Stimulated activated CD4-positive, alpha-beta T cell treated with anti-CD3 and anti-CD28 coated beads, Interleukin-4, amount 100 ng/mL, for 24 hours (primary cell): ENCODE measurements around the gene USP10.

Source experiments
- DNase-seq: peaks from one replicate; pipeline ENCODE4 v3.0.0-alpha.2; 2020

The USP10 gene

DNA sequence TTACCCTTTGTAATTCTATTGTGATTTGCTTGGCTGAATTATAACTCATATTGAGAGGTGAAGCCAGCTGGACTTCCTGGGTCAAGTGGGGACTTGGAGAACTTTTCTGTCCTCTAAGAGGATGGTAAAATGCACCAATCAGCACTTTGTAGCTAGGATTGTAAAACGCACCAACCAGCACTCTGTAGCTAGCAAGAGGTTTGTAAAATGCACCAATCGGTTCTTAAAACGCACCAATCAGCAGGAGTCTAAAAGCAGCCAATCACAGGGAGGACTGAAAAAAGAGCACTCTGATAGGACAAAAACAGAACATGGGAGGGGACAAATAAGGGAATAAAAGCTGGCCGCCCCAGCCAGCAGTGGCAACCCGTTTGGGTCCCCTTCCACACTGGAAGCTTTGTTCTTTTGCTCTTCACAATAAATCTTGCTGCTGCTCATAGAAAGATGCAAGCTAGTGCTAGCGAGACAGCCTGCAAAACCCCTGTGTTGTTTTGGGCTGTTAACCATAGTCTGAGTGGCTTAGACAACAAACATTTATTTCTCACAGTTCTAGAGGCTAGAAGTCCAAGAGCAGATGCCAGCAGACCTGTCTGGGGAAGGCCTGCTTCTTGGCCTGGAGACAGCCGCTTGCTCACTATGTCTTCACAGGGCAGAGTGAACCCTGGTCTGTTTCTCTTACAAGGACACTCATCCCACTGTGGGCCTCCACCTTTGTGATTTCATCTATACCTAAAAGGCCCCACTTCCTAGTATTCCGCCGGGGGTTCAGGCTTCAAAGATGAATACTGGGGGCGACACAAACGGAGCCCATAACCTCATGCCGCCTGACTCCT lies 81.0 kb downstream of the USP10 start:
- DNase-seq: no peak

DNA sequence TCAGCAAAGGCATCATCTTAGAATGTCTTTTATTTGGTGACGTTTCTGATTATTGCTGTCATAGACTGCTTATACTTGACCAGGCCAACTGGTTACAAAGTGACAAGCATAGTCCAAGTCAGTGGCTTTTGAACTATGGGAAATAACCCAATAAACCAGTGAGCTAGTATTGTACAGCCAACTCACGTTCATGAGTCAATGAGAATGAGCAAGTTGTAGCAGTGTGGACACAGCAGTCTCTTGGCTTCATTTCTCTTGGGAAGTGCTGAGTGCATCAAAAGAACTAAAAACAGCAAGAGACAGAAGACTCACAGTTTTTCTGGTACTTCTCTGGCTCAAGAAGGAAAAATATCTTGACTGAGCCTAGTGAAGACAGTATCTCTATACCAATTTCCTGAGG lies 83.0 kb downstream of the USP10 start:
- DNase-seq: no peak

DNA sequence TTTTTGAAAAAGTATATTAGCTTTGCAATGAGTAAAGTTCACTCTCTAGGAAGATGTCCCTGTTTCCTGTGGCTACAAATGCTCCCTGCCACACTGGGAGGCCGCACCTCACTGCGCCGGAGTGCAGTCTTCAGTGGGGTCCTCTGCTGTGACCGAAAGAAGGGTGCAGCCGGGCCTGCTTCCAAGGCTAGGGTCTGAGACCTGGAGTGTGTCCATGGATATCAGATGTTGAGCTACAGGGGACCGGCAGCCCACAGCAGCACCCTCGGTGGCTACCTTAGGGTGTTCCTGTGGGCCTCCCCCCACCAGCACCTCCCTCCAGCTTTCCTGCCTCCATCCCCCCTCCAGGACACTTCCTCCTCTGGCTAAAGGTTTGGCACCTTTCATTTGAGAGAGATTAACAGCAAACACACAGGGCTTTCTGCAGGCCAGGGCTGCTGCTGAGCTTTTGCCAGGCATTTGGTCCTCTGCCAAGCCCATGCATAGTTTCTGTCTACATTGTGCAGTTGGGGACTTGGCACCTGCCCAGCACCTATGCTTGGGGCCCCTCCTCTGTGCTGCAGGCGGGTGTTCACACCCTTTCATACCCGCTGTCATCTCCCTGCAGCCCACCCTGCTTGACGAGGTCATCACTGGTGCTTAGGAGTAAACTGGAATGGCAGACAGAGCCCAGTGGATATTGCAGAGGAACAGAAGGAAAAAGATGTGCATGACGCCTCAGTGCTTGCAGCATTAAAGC lies 86.2 kb downstream of the USP10 start:
- DNase-seq: no peak

DNA sequence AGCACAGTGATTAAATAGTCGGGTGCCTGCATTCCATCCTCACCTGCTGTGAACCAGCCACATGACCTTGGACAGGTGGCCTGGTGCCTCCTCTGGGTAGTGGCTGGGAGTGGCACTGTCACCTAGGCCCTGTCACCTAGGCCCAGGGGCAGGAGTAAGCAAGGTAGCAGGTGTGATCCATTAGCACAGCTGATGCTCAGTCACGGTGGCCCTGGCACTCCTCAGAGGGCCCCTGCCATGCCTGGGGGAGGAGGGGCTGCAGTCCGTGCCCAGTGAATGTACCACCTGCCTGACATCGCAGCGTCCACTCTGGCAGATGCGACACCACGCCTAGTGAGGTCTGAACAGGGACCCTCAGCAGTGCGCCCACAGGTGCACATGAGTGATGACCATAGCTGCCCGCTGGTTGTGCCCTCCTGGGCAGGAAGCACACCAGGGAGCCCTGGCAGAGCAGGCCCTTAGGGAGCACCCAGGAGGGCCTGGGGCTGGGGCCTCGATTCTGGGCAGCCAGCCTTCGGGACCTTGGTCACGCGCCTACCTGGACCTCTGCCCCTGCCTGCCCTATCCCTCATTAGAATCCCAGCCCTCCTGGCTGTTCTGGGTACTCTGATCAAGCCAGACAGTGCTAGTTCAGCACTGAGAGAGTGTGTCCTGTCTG lies 86.9 kb downstream of the USP10 start:
- DNase-seq: no peak

DNA sequence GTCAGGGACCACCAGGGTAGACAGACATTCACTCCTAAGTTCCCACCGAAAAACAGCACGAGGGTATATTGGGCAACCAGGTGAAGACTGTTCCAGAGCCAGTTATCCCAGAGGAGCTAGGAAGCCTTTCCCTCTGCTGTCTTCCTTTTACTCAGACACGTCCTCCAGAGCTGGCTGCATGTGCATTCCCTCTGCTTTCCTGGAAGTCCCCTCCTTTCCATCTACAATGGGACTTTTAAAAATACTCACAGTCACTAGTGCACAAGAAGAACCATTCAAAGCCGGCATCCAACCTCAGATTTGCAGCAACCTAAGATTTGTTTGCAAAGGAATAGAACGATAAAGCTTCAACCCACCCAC lies 87.4 kb downstream of the USP10 start:
- no peak for DNase-seq

DNA sequence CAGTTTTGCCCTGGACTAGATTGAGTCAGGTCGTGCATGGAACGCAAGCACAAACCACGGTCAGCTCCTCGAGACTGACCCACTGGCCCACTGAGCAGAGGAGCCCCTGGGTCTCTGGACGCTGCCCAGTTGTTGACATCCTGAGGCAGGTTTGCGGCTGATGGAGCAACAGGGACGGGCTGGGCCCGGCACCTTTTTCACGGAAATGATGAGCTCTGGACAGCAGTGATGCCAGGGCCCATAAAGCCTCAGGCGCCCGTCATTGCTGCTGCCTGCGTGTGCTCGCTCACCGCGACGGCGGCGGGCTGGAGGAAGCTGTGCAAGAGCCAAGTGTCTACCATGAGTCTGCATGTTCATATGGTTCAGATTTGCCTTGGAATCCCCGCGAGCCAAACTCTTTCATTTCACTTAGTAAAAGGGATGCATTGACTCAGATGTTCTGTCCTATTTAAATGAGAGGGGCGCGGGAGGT lies 89.2 kb downstream of the USP10 start:
- no peak for DNase-seq

DNA sequence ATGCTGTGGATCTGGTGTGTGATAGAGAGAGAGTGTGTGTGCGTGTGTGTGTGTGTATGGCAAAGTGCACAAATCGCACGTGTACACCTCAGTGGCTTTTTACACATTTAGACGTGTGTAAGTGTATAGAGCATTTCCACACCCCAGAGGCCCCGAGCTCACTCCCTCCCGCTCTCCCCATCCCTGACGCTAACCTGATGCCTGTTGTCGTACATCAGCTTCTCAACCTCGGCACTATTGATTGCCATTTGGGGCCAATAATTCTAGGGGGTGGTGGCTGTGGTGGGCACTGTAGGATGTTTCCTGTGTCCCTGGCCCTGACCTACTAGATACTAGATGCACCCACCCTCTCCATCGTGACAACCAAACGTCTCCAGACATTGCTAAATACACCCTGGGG lies 89.6 kb downstream of the USP10 start:
- no peak for DNase-seq

DNA sequence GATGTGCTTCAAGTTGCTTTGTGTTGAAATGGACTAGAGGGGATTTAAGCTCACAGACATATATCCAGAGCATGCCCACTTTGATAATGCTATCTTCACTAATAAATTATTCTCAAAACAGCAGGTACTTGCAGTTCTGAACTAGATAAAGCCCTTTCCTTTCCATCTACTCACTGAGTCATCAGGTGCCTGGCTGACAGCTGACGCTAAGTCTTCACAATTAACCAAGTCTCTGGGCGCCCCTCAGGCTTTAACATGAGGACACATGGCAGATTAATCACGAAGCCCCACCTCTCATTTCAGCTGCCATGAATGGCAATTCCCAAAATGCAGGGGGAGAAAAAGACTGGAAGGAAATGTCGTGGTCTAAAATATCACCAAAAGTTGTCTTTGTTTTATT lies 90.5 kb downstream of the USP10 start:
- DNase-seq: no peak

DNA sequence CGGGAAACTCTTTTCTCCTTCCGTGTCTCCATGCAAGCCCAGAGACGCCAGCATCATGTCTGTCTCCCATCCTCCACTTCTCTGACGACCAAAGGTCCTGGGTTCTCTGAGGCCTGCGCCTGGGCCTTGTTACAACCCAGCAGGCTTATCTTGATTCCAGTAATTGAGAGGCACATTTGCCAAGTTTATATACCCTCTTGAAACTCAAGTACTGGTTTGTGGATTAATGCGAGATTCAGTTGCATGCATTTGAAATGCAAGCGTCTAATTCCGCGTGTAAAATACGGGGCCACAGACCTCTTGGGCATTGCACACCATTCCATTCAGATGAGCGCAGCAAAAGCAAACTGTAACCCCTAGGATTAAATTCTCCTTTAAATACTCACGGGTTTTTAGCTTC lies 91.3 kb downstream of the USP10 start:
- DNase-seq: no peak

DNA sequence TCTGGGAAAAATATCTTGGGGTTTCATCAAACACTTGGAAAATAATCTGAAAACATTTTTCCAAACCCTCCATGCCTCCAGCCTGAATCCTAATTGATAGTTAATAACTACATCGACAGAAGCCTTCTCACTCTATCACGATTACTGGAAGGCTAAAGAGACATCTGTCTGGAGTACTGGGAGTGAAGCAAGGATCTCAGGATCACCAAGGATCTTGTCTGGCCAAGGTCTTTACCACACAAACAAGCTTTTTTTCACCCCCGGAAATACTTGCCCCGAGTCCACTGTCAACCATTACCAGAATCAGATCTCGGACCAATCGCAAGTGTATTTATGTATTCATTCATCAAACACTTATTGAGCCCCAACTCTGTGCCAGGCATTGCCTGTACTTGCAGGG lies 91.7 kb downstream of the USP10 start:
- DNase-seq: no peak

DNA sequence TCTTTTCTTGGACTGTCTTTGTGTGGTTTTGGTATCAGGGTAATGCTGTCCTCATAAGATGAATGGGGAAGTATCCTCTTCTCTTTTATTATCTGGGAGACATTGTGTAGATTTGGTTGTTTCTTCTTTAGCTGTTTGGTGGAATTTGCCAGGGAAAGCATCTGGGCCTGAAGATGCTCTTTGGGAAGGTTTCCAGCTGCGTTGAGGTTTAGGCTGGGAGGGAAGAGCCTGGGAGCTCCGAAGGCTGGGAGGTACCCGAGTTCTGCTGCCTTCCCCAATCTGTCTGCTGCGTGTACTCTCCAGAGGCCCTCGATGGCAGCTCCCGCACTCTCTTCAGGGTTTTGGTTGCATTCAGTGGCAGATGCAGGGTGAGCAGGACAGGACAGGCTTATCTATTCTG lies 94.4 kb downstream of the USP10 start:
- DNase-seq: no peak

DNA sequence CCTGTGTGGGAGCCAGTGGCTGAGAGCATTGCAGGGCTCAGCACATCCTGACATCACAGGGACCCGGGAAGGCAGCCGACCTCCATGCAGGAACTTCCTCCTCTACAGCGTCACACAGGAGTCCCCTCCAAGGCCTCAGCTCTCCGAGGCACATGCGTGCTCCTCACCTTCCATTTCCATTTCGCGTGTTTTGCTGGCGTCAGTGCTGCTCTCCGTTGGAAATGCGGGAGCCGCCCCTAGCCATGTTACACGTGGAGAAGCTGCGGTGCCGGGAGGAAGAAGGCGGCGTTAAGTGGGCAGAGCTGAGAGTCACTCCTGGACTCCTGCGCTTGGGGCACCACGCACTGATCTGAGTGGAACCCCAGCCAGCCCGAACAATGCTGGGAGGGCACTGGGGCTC lies 94.8 kb downstream of the USP10 start:
- no peak for DNase-seq

DNA sequence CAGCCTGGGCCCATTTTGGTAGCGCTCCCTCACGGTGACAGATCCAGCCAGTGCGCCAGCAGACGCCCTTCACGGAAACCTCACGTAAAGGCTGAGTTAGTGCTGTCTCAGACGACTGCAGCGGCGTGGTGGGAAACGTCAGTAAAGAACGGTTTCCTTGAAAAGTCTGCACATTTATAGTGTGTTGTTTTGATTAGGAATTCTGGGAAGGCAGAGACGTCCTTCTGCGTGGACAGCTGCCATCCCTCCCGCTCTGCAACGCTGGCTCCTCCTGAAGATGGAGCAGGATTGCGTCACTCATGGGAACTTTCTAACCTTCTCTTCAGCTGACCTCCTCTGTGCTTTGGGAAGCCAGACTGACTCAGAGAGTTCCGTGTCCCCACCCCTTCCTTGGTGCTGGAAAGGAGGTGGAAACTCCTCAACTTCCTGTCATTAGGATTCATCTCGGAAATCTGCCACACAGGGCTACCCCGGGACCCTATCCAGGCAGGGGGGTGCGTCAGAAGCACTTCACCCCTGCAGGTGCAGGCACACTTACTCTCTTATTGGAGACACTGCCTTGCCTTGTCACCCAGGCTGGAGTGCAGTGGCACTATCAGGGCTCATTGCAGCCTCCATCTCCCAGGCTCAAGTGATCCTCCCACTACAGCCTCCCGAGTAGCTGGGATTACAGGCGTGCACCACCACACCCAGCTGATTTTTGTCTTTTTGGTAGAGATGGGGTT lies 95.7 kb downstream of the USP10 start:
- no peak for DNase-seq

DNA sequence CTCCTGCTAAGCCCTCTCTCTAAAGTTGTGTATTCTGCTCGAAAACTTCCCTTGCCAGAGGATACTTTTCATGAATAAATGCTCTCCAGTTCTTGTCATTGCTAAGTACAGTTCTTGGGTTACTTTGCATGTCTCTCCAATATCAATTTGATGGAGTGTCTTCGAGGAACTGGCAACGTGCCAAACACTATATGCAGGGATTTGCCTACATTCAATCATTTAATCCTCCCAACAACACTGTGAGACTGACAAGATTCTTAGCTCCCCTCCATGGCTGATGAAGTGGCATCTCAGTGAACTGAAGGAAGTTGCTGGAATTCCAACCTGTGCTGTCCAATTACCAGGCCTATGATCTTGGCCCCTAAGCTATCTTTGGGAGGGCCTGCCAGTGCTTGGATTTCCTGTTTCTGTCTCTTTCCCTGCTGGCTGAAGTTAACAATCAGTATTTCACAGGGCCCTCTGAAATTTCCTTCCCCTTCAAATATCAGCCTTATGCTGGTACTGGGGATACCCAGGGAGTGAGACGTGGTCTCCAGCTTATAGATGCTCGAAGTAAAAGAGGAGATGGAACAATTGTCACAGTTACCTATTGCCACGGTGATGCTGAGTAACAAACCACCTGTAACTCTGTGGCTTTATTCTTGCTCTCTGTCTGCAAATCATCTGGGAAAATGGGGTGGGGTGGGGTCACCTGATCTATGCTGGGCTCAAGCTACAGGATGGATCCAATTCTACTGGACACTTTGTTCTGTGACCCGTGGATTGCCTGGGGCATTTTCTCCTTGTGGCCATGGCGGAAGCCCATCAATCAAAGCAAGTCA lies 100.6 kb downstream of the USP10 start:
- DNase-seq: no peak

DNA sequence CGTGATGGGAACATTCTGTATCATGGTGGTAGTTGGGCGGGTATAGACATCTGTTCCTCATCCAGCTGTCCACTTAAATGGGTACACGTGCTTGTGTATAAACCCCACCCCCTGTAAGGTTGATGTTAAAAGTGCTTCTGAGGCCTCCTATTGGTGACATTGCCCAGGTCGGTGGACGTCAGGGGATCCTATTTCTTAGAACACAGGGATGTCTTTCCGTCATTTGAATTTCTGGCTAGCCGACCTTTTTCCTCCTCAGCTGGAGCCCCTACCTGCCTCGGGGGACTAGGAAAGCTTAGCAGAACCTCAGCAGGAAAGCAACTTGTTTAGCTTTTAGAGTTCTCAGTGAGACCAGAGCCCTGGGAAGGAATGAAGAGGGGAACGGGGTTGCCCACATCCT lies 103.3 kb downstream of the USP10 start:
- DNase-seq: no peak

DNA sequence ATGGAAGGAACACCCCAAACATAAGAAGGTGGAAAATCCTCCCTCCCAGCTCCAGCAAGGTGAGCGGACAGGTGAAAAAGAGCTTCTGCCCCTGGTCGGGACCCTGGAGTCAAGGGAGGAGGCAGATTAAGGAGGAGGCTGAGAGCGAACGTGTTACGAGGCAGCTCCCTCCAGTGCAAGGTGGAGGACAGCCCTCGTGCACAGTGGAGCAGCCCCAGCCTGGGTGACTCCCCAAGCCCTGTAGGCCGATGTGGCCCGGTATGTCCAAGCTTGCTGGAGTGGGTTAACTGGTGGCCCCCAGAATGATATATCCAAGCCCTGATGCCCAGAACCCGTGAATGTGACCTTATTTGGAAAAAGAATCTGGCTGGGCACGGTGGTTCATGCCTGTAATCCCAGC lies 104.5 kb downstream of the USP10 start:
- no peak for DNase-seq

DNA sequence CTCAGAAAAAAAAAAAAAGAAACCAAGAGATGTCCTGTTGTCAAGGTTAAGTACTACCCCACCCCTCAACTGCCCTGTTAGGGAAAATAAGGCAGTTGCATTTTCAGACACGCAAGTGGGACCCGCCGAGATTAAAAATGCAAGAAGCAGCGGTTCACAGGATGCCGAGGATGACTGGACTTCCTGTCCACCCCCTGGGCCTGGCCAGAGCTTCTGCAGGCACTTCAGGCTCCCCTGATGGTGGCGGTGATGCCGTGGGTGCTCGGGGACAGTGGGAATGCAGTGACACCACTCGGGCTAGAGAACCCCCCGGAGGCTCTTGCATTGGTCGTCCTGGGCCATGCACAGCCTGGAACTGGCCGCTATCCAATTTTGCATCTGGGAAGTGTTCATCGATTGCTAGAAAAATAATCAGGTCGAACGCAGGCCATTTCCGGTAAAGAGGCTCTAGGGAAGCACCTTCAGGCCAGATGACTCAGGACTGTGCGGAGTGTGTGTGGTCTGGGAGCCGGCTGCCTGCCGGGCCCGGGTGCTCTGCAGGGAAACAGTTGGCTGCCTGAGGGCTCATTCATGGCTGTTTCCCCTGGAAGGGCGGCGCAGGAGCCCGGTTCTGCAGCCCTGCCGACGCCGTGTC lies 106.6 kb downstream of the USP10 start:
- no peak for DNase-seq

DNA sequence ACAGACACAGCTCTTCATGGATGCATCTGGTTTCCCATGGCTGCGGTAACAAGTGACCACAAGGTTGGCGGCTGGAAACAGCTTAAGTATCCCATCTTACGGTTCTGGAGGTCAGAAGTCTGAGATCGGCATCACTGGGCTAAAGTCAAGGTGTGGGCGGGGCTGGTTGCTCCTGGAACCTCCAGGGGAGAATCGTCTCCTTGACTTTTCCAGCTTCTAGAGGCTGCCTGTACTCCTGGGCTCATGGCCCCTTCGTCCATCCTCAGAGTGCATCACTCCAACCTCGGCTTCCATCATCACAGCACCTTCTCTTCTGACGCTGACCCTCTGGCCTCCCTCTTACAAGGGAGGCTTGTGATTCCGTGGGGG lies 107.1 kb downstream of the USP10 start:
- DNase-seq: no peak

DNA sequence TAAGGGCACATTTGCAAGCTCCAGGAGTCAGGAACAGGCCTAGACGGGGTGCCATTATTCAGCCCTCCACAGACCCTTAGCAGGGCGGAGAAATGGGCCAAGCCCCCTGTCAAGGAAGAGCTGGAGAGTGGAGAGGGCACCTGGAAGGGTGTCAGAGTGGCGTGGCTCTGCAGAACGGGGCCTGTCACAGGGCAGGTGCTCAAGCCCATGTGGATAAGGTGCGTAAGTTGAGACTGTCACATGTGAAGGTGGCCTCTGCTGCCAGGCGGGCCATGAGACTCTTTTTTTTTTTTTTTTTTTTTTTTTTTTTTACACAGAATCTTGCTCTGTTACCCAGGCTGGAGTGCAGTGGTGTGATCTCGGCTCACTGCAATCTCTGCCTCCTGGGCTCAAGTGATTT lies 108.0 kb downstream of the USP10 start:
- no peak for DNase-seq

DNA sequence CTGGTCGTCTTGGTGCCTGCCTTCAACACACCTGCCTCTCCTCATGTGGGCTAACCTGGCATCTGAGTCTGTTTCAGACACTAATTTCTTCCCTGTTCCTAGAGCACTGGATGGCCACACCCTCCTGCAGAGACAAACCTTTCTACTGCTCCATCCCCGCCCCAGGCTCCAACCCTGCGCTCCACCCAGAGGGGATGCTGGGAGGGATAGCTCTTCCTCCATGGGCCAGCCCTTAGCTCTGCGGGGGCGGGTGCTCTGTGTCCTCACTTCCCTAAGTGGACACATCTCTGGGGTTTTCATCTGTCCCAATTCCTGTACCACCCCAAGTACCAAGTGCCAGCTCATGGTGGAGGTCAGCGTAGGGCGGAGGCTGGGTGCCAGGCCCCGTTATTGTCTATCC lies 109.0 kb downstream of the USP10 start:
- no peak for DNase-seq

DNA sequence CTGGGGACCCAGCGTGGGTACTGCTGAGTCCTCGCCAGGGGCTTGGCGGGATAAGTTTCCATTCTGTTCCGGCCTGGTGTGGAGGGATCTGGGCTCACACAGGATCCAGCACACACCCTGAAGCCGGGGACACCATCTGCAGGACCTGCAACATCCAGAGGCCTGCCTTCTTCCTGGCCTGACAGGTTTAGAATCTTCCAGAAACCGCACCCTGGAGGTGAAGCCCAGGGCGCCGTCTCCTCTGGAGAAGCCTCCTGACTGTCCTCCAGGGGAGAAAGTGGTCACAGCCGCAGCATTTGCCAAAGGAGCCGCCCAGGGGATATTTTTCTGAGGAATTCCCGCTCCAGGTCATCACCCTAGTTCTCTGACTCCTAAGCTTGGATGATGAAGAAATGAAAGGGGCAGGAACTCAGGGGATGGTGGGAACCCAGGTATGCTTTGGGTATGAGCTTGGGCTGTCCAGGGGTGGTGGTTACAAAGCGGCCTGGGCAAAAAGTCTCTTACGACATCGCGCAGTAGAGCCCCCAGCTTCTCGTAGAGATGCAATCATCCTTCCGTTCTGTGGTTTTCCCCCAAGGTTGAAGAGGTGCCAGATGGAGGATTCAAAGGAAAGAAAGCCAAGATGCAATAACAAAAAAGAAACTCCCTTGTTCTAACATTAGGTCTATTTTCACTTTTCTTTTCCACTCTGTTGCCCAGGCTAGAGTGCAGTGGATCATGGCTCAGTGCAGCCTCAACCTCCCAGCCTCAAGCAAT lies 110.9 kb downstream of the USP10 start:
- no peak for DNase-seq
